Breast epithelium (tissue), 3 donors: ENCODE data around the gene ANKRD11.

Experiments used
- POLR2A ChIP-seq: fragments of 450-650 bp; IDR thresholded peaks from one replicate; pipeline ENCODE4 v1.6.1; 2016; ENCODE audit warnings: antibody characterized with exemption, mild to moderate bottlenecking, moderate library complexity
- TF ChIP-seq, protein P1 (sequence below), 3 donors: fragments of 450-650 bp; IDR thresholded peaks; one replicate each; pipeline ENCODE4 v1.5.1; 2016 to 2017; ENCODE audit warnings: antibody characterized with exemption in 3 of 3, mild to moderate bottlenecking in 3 of 3, moderate library complexity in 3 of 3

DNA sequence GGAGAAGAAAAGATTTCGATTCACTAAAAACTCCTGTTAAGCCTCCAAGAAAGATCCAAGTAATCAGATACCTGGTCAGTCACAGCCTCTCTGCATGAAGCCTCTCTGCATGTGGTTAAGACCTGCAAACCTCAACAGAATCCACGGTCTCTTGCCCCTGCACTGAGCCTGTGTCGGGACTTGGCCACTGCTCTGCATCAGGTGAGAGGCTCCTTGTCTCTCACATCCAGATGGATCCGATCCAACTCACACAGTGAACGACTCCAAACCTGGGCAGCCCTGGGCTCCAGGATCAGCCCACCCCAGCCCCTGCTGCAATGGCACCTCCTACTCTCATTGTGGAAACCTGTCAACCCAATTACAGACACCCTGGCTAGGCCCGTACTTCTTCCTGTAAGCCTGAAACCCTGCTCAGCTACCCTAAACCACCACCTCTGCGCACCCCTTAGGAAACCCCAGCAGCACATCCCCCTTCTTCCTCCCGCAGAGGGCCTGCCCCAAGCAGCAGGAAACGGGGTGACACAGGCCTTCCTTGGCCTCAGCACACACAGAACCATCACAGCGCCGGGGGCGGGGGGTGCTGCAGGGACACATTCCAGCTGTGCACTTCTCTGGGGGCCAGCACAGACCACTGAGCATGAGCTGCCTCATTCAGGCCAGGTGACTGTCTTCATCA lies 129.5 kb downstream of the ANKRD11 start:
- TF ChIP-seq, protein P1, sequence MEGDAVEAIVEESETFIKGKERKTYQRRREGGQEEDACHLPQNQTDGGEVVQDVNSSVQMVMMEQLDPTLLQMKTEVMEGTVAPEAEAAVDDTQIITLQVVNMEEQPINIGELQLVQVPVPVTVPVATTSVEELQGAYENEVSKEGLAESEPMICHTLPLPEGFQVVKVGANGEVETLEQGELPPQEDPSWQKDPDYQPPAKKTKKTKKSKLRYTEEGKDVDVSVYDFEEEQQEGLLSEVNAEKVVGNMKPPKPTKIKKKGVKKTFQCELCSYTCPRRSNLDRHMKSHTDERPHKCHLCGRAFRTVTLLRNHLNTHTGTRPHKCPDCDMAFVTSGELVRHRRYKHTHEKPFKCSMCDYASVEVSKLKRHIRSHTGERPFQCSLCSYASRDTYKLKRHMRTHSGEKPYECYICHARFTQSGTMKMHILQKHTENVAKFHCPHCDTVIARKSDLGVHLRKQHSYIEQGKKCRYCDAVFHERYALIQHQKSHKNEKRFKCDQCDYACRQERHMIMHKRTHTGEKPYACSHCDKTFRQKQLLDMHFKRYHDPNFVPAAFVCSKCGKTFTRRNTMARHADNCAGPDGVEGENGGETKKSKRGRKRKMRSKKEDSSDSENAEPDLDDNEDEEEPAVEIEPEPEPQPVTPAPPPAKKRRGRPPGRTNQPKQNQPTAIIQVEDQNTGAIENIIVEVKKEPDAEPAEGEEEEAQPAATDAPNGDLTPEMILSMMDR (IDR thresholded peaks at IDR 0.05), result no peak
- no peak for TF ChIP-seq POLR2A
